GM18505 (cell line): ENCODE data around the gene CXXC5.

ENCODE experiments used
- ATAC-seq: cut with Tn5 transposase; IDR thresholded peaks from one replicate; pipeline ENCODE4 v1.9.1; 2021; ENCODE audit not compliant: unreplicated experiment
- POLR2A ChIP-seq: IDR thresholded peaks from 4 replicates; pipeline ENCODE4 v1.6.1; 2011; ENCODE audit warnings: borderline replicate concordance; ENCODE audit not compliant: insufficient read depth, insufficient read length; ENCODE audit errors: extremely low read depth

Gene CXXC5

GRCh38 chr5:139651043-139651834 lies 3.1 kb downstream of the CXXC5 start:
- ATAC-seq: no peak
- TF ChIP-seq POLR2A: no peak

DNA sequence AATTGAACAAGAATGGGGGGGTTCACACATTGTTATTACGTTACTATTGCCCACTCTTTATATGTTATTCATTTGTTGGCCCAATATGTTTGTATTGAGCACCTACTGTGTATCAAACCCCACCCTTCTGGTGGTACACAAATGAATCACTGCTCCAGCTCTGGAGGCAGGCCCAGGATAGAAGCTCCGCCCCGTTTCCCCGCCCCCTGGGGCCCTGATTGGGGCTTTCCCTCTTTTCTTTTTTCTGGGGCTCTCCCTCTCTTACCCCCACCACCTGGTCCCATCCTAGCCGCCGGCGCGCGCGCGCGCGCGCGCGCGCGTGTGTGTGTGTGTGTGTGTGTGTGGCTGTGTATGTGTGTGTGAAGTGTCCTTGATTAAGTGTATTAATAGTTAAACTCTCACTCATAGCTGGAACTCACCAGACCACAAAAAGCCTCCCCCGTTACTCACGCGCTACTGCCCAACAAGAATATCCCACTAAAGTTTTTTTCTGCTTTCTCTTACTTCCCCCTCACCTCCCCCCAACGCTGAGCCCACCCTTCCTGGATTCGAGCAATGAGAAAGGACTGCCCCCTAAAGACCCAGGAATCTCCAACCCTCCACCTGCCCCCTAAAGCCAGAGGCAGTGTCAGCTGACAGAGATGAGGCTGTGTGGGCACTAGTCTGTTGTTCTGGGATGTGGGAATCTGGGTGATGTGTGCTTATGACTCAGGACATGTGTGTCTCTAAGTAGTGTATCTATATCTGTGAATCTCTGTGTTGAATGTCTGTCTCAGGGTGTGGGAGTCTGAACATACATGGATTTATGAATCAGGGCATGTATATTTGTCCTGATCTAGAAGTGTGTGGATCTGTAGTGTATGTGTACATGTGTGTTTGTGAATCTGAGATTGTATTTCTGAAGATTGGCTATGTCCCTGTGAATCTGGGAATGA lies 4.0 kb downstream of the CXXC5 start:
- peak; percentile 29 for TF ChIP-seq POLR2A

DNA sequence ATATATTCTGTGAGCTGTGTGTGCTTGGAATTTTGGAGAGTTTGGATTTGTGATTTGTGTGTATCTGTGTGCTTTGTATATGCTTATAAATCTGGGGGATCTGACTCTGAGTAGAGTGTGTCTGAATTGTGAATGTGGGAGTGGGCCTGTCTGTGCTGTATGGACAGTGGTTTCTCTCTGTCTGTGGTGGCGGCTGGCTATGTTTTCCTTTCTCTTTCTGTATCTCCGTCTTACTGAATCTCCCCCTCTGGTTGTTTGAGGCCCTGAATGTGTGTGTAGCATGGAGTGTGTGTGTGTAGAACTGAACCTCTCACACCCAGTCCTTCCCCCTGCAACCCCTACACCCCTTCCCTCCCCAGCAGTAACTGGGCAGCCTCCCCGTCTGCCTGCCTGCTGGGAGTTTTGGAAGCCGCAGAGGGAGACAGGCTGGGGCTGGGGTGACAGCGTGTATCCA lies 4.7 kb downstream of the CXXC5 start:
- peak; percentile 27 for ATAC-seq
- no peak for TF ChIP-seq POLR2A

More for the DNA sequence above, 4.0 kb downstream of the CXXC5 start:
- peak; percentile 49 for ATAC-seq

- TF ChIP-seq POLR2A: peak; percentile 24
- ATAC-seq: no peak
These were observed 5.5 kb downstream of the CXXC5 start for GRCh38 chr5:139653616-139654015.

DNA sequence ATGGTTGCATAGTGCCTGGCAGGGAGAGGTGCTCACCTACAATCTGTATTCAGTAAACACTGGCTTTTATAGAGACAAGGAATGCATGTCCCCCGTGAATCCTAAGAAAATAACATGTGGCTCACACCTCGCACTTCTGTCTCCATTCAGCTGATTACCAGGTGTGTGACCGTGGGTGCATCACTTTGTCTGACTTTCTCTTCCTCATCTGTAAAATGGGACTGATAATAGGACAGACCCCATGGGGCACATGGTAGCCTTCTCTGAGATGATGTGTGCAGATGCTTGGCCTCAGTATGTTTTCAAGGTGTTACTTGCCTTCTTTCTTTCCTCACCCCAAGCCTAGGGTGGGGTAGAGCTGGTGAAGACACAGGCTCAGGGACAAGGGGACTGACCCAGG lies 6.3 kb downstream of the CXXC5 start:
- ATAC-seq: no peak
- TF ChIP-seq POLR2A: no peak

DNA sequence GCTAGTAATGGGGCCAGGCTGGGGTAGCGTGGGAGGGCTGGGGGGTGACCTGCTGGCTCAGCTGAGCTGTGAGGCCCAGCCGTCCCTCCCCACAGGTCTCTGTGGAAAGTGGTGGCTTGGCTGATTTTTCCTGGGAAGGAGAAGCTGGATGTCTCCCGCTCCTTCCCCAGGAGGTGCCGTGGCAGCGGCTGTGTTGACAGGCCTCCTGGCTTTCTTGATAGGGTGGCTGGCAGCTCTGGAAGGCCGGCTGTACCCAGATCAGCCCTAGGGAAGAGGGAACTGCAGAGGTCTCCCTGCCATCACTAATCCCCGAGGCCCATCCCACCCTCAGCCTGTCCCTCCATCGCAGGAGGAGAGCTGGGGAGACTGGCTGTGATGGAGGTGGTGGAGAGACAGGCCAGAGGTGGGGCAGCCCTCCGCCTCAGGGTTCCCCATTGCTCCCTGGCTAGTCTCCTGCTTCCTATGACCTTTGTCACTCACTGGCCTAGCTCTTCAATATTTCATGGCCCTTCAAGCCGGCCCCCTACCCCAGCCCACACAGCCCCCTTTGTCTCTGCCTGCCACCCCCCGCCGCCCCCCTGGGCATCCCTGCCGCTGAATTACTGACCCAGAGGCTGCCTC lies 6.8 kb downstream of the CXXC5 start:
- peak; percentile 28 for TF ChIP-seq POLR2A
- no peak for ATAC-seq

DNA sequence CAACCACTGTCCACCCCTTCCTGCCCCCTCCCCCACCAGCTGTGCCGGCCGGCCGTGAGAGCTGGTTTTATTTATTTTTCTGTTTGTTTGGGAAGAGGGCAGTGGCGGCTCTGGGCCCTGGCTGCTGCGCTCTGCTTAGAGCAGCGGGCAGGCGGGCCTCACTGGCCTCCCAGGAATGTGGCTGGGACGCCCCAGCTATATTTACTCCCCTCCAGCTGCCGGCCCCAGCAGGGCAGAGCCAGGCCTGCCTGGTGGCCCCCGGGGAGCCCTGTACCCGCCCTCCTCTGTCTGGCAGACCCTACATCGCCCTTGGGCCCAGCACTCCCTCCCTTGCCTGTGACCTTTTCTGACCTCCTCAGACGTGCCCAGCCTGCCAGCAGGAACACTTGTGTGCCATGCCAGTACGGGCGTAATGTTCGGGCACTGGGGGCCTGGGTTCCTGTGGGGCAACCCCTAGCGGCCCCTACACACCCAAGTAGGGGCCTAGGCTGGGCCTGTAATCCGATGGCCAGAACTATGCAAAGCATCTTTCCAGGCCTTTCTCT lies 7.7 kb downstream of the CXXC5 start:
- no peak for ATAC-seq
- TF ChIP-seq POLR2A: no peak

DNA sequence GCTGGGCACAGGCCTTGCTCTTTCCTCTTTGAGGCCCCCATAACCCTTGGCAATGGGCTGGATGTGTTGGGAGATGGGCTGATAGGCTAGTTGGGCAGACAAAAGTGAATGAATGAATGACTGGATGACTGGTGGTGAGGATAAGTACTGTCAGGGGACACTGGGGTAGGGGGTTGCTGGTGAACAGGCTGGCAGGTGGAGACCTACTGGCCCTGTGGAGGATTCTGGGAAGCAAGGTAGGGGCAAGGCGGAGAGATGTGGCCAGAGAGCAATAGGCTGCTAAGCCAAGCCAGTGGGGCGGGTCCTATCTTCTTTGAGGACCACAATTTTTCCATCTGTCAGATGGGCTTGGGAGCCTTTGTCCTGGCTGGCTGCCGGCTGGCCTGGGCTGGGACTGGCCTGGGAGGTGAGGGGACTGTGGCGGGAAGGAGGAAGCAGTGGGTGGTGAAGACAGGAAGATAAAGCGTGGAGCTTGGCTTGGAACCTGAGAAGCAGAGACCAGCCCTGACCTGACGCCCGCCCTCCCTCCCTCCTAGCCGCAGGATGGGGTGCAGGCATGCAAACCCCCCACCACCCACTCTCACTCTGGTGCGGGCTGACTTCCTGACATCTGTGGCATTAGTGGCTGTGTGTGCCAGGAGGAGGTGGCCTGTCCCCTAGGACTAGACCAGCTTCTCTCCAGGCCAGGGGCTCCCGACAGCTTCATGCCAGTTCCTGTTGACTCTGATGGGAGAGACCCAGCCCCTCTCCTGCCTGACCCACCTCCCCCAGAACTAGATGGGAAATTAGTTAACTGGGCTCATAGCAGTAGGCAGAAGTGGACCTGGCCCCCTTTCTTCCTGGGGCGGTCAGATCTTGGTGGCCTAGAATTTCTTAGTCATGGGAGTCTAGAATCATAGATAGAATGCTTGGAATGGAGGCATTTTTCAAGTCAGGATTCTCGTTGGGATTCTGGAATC lies 9.5 kb downstream of the CXXC5 start:
- ATAC-seq: no peak
- no peak for TF ChIP-seq POLR2A

DNA sequence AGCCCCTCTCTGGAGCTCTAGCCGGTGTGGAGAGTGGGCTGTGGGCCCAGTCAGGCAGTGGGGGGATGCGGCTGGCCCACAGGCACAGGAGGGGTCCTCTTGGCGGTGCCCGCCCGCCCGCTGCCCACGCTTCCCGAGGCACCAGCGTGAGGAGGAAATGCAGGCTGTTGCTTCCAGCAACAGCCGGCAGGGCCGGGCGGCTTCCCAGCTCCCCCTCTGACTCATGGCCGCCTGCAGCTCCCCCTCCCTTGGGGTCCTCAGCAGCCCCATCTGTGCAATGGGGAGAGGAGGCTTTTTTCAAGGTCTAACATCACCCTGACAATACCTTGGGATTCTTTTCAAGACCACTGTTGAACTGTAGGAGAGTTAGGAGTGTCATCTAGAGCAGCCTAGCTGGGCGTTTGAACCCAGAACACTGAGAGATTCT lies 10.4 kb downstream of the CXXC5 start:
- no peak for TF ChIP-seq POLR2A
- ATAC-seq: no peak

DNA sequence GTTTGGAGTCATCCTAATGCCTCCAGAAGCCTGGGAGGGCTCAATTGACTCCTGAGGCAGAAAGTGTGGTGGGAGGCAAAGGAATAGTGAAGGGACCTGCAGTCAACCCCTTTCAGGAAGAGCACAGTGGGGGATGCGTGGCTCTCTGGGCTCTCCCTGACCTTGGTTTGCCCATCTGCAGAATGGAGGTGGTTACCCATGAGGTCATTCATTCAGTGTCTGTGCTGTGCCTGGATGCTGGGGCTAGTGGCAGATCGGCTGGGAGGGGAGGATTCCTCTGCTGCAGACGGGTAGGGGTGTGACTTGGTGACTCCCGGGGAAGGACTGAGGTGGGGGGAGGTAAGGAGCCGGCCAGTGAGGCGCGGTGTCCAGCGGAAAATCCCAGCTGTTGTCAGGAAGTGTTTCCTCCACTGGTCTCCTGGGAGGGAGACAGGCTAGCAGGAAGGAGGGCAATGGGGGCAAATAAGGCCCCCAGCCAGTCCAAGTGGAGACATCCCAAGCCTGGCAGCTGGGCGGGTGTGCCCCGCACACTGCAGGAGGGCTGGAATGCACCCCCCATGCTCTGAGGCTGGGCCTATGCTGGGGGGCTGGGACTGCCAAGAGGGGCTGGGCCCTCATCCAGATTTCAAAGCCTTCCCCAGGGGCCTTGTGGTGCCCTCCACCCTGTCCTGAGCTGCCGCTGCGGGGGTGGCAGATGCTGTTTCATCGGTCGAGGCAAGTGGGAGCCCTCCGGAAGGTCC lies 10.9 kb downstream of the CXXC5 start:
- no peak for TF ChIP-seq POLR2A
- no peak for ATAC-seq

DNA sequence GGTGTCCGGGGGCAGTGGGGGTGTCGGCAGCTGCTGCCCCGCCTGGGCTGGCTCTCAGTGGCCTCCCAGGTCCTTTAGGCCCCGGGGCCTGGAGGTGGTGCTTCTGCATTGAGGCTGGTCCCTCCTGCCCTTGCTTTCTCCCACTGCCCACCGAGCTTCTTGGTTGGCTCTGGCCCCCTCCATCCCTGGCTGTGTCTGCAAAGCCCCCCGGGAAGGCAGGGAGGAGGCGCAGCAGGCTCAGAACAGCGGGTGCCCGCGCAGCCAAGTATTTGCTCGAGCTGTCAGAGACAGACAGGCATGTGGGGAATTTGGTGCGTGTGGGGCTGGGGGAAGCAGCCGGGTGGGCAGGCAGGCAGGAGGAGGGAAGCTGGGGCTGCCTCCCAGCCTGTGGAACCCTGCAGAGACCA lies 11.5 kb downstream of the CXXC5 start:
- TF ChIP-seq POLR2A: no peak
- ATAC-seq: no peak
